Measurements from ENCODE around the gene VTI1A. TPM values are rescaled to one million over a fixed set of nuclear protein-coding genes. Genes with fewer than 3 reads are reported as not detected.

Gene VTI1A
- total and polyA plus RNA-seq, 9 of the 15 experiments (the other 6 are each of a cell fraction or from before 2014, with no cell fraction given): 9.3 to 21.4 (median 16.0) TPM

DNA sequence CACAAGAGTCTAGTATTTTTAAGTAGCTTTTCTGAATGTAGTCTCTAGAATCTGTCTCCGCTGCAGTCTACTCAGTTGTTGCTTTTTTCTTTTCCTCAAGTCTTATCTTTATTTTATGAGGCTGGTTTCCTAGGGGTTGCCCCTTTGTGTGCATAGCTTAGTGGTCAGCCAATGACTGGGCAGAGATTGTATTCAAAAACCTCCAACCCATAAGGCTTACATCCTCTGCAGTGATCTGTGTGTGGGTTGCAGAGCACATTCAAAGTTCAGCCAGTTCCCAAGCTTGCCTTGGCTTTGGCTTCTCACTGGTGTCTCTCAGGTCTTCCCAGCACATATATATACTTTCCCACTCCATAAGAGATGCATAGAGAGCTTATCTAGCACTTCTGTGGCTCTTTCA, 343.0 kb downstream of the VTI1A start (continued):
- TF ChIP-seq, protein P1, sequence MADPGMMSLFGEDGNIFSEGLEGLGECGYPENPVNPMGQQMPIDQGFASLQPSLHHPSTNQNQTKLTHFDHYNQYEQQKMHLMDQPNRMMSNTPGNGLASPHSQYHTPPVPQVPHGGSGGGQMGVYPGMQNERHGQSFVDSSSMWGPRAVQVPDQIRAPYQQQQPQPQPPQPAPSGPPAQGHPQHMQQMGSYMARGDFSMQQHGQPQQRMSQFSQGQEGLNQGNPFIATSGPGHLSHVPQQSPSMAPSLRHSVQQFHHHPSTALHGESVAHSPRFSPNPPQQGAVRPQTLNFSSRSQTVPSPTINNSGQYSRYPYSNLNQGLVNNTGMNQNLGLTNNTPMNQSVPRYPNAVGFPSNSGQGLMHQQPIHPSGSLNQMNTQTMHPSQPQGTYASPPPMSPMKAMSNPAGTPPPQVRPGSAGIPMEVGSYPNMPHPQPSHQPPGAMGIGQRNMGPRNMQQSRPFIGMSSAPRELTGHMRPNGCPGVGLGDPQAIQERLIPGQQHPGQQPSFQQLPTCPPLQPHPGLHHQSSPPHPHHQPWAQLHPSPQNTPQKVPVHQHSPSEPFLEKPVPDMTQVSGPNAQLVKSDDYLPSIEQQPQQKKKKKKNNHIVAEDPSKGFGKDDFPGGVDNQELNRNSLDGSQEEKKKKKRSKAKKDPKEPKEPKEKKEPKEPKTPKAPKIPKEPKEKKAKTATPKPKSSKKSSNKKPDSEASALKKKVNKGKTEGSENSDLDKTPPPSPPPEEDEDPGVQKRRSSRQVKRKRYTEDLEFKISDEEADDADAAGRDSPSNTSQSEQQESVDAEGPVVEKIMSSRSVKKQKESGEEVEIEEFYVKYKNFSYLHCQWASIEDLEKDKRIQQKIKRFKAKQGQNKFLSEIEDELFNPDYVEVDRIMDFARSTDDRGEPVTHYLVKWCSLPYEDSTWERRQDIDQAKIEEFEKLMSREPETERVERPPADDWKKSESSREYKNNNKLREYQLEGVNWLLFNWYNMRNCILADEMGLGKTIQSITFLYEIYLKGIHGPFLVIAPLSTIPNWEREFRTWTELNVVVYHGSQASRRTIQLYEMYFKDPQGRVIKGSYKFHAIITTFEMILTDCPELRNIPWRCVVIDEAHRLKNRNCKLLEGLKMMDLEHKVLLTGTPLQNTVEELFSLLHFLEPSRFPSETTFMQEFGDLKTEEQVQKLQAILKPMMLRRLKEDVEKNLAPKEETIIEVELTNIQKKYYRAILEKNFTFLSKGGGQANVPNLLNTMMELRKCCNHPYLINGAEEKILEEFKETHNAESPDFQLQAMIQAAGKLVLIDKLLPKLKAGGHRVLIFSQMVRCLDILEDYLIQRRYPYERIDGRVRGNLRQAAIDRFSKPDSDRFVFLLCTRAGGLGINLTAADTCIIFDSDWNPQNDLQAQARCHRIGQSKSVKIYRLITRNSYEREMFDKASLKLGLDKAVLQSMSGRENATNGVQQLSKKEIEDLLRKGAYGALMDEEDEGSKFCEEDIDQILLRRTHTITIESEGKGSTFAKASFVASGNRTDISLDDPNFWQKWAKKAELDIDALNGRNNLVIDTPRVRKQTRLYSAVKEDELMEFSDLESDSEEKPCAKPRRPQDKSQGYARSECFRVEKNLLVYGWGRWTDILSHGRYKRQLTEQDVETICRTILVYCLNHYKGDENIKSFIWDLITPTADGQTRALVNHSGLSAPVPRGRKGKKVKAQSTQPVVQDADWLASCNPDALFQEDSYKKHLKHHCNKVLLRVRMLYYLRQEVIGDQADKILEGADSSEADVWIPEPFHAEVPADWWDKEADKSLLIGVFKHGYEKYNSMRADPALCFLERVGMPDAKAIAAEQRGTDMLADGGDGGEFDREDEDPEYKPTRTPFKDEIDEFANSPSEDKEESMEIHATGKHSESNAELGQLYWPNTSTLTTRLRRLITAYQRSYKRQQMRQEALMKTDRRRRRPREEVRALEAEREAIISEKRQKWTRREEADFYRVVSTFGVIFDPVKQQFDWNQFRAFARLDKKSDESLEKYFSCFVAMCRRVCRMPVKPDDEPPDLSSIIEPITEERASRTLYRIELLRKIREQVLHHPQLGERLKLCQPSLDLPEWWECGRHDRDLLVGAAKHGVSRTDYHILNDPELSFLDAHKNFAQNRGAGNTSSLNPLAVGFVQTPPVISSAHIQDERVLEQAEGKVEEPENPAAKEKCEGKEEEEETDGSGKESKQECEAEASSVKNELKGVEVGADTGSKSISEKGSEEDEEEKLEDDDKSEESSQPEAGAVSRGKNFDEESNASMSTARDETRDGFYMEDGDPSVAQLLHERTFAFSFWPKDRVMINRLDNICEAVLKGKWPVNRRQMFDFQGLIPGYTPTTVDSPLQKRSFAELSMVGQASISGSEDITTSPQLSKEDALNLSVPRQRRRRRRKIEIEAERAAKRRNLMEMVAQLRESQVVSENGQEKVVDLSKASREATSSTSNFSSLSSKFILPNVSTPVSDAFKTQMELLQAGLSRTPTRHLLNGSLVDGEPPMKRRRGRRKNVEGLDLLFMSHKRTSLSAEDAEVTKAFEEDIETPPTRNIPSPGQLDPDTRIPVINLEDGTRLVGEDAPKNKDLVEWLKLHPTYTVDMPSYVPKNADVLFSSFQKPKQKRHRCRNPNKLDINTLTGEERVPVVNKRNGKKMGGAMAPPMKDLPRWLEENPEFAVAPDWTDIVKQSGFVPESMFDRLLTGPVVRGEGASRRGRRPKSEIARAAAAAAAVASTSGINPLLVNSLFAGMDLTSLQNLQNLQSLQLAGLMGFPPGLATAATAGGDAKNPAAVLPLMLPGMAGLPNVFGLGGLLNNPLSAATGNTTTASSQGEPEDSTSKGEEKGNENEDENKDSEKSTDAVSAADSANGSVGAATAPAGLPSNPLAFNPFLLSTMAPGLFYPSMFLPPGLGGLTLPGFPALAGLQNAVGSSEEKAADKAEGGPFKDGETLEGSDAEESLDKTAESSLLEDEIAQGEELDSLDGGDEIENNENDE (IDR thresholded peaks at IDR 0.05; ENCODE audit: low read depth, low read length): no peak
- no peak for TF ChIP-seq SIX5 (IDR thresholded peaks at IDR 0.05; ENCODE audit: borderline replicate concordance in 1 of 2, insufficient read depth in 1 of 2, low read depth in 1 of 2, low read length in 2 of 2)

Measured in K562 (cell line).